ENCODE data around the gene ZNF219.
A peak's percentile ranks its signal among the peaks of the same experiment; 100 is the strongest.

ZNF219 gene

GRCh38 chr14:21089271-21089670, 9.2 kb downstream of the ZNF219 start:
- Mint-ChIP-seq H3K4me1 (peaks cover 30% of the 10 kb centered on the region), H3K27me3 (ENCODE audit: low read depth) (no peaks in the 10 kb centered on the region), H3K27ac (peak overlapping the region in 1 of 3 experiments; percentile 32), H3K36me3 (ENCODE audit: low read depth) (peaks cover 68% of the 10 kb centered on the region), H3K9me3 (no peaks in the 10 kb centered on the region), H3K4me3 (no peak overlapping the region)
- TF ChIP-seq CTCF (IDR thresholded peaks at IDR 0.05; ENCODE audit: unreplicated experiment in 3 of 3): no peak

- H3K4me1 Mint-ChIP-seq: peaks cover 24% of the 10 kb centered on the region
- no peak for TF ChIP-seq CTCF (IDR thresholded peaks at IDR 0.05; ENCODE audit: unreplicated experiment in 3 of 3)
- H3K9me3 Mint-ChIP-seq: no peaks in the 10 kb centered on the region
- no peaks in the 10 kb centered on the region for H3K27me3 Mint-ChIP-seq (ENCODE audit: low read depth)
- H3K4me3 Mint-ChIP-seq: no peak overlapping the region
- H3K27ac Mint-ChIP-seq: peak overlapping the region in 1 of 3 experiments; percentile 32
- H3K36me3 Mint-ChIP-seq (ENCODE audit: low read depth): peaks cover 71% of the 10 kb centered on the region
These were observed 9.8 kb downstream of the ZNF219 start for GRCh38 chr14:21088687-21089086.

GRCh38 chr14:21087294-21088091, 11.0 kb downstream of the ZNF219 start:
- Mint-ChIP-seq H3K27ac (peak overlapping the region; percentile 30 to 58 (median 38)), H3K4me1 (peaks cover 12% of the 10 kb centered on the region), H3K9me3 (no peaks in the 10 kb centered on the region), H3K4me3 (no peak overlapping the region), H3K36me3 (ENCODE audit: low read depth) (peaks cover 77% of the 10 kb centered on the region), H3K27me3 (ENCODE audit: low read depth) (no peaks in the 10 kb centered on the region)
- TF ChIP-seq CTCF (IDR thresholded peaks at IDR 0.05; ENCODE audit: unreplicated experiment in 3 of 3): no peak

- TF ChIP-seq CTCF (IDR thresholded peaks at IDR 0.05; ENCODE audit: unreplicated experiment in 3 of 3): no peak
- Mint-ChIP-seq H3K36me3 (ENCODE audit: low read depth) (peaks cover 78% of the 10 kb centered on the region), H3K9me3 (no peaks in the 10 kb centered on the region), H3K4me1 (peaks cover 10% of the 10 kb centered on the region), H3K27me3 (ENCODE audit: low read depth) (no peaks in the 10 kb centered on the region), H3K27ac (peak overlapping the region; percentile 5 to 48 (median 9)), H3K4me3 (no peak overlapping the region)
These were observed 11.6 kb downstream of the ZNF219 start for GRCh38 chr14:21086908-21087293.

GRCh38 chr14:21084998-21085853, 13.2 kb downstream of the ZNF219 start:
- H3K36me3 Mint-ChIP-seq (ENCODE audit: low read depth): peaks cover 78% of the 10 kb centered on the region
- H3K4me1 Mint-ChIP-seq: peaks cover 5% of the 10 kb centered on the region
- H3K27ac Mint-ChIP-seq: peak overlapping the region; percentile 16 to 42 (median 22)
- no peaks in the 10 kb centered on the region for H3K9me3 Mint-ChIP-seq
- TF ChIP-seq CTCF (IDR thresholded peaks at IDR 0.05; ENCODE audit: unreplicated experiment in 3 of 3): no peak
- no peaks in the 10 kb centered on the region for H3K27me3 Mint-ChIP-seq (ENCODE audit: low read depth)
- no peak overlapping the region for H3K4me3 Mint-ChIP-seq
